Activated gamma-delta T cell (primary cell): Measurements from ENCODE around the gene TRAPPC5.
"Not testable (repeated sequence)": the region's sequence is repeated elsewhere in the genome, so short reads cannot be mapped to it uniquely, and the experiment has no call there.

ENCODE experiments used
- DNase-seq: peaks from one replicate; lab custom pipeline; 2025; lab: John Stamatoyannopoulos, UW
- total RNA-seq, 2 donors: gene quantifications; one replicate each; lab custom pipeline; 2026; lab: John Stamatoyannopoulos, UW

The TRAPPC5 gene
- 3.7 to 4.7 reads per million in 2 donors for total RNA-seq

DNA sequence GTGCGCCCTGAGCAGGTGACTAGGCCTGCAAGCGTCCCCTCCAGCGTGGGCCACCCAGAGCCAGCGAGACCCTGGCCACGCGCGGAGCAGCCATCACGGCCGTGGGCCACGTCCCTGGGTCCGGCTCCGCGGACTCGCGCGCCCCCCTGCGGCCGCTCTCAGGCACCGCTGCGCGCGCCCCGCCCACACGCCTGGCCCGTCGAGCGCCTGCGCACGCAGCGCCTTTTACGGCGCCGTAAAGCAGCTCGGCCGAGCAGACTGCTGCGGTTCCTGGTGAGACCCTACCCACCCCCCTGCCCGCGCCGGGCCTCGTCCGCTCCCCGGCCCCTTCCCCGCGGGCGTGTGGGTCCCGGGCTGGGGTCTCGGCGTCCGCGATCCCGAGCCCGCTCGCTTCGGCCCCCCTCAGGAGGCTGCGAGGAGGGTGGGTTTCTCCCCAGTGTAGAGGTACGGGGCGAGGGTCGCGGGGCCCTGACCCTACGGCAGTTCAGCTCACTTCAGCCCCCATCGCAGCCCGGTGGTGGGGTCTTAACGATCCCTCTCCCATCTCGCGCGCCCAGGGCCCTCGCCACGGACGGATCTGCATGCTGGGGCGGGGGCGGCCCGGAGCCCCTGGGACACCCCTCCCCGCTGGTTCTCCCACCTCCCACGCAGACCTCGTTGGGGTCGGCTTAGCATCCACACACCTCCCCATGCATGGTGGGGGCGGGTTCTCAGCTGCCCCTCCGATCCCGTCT, at the start of gene TRAPPC5:
TSS of gene TRAPPC5 (plus strand) at position 228 of the 734 bp plus-strand sequence. CDS start 1,421 bp downstream, outside the sequence.
- DNase-seq, result peak; percentile 81

DNA sequence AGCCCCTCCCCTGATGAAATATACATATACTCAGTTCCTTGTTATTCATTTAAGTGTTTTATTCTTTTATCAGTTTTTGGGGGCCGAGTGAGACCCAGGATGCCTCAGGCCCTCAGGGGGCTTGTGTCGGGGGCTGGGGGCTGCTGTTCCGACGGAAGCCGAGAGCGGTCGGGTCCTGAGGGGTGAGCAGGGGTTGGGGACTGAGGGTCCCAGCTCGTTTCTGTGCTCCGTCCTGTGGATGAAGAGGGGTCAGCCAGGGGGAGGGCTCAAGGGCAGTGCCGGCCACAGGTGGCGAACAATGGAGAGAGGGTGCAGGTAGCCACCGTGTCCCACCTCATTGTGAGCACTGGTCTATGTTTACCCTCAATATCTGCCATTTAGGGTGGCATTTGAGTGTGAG, 49.1 kb upstream of the TRAPPC5 start:
- no peak for DNase-seq

DNA sequence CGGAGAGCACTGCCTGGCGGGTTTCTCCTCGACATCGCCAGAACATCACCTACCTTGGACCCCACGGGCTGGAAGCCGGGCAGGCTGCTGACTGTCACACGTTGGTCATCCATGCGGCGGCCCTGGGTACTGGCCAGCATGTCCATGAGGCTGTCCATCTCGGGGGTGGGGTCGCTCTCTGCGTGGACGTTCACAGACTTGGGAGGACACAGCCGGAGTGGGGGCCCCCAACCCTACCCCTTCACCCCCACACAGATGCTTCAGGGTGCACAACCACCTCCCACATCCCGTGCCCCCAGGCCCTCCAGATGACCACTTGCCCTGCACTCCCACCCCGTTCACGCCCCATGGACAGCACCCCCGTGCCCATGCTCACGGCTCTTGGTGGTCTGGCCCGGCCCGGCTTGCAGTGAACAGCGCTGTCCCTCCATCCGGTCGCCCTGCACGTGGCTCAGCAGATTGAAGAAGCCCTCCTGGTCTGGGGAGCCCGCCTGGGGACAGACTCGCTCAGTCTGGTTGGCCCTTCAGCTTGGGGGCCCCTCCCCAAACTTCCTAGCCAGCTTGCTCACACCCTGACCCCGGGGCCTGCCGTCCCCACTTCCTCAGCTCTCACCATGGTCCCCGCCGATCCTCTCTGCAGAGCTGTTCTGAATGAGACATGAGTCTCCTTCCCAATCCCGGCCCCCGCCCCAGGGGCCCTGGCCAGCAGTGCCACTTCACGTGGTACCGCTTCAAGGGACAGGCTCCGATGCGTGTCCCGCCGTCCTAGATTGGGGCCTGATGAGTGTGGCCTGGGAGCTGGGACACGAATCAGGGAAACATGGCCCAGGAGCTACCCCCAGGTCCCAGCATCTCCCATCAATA, 48.1 kb upstream of the TRAPPC5 start:
- no peak for DNase-seq

DNA sequence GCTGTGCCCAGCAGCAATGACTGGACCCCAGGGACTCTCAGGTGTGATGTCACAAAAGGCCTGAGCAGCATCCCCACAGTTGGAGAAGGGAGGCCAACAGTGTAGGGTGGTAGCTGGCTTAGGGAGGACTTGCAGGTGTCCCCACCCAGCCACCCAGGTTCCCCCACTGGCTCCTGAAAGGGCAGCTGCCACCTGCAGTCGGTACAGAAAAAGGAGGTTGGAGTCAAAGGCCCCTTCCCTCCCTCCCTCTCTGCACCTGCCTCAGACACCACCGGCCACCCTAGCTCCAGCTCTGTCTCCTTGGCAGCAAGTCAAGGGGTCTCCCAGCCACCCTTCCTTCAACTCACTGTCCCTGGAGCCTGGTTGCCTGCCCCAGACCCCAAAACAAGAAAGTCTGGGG, 46.9 kb upstream of the TRAPPC5 start, which contains the start of gene PCP2:
TSS of gene PCP2 (minus strand) at position 22 of the 400 bp plus-strand sequence. CDS start 262 bp downstream, outside the sequence.
- no peak for DNase-seq

DNA sequence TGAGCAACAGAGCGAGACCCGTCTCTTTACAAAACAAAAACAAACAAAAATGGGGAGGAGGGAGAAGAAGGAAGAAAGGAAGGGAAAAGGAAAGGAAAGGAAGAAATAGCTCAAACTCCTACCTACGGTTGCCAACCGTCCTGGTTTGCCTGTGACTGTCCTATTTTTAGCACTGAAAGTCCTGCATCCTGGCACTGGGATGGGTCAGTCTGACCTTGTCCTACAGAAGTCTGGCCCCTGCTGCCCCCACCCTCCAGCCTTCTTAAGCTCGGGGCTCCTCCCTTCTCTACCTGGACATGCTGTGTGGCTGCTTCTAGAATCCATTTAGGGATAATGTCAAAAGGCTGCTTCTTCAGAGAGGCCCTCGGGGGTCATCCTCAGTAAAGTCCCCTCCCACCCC, 45.0 kb upstream of the TRAPPC5 start:
- DNase-seq, result no peak

DNA sequence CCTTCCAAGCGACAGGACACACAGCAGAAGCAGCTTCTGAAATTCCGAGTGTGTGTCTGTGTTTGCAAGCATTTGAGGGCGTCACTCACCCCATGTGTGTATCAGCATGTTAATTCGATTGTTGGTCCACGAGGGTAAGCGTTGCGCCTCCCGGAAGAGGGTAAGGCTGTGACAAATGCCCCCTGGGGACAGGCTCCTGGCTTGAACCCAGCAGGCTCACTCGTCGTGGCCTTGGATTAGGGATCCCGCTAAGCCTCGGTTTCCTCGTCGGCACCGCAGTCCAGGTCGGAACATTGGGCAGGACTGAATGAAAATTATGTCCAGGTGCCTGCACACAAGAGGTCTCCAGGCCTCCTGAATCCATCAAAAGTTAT, 44.3 kb upstream of the TRAPPC5 start:
- no peak for DNase-seq

DNA sequence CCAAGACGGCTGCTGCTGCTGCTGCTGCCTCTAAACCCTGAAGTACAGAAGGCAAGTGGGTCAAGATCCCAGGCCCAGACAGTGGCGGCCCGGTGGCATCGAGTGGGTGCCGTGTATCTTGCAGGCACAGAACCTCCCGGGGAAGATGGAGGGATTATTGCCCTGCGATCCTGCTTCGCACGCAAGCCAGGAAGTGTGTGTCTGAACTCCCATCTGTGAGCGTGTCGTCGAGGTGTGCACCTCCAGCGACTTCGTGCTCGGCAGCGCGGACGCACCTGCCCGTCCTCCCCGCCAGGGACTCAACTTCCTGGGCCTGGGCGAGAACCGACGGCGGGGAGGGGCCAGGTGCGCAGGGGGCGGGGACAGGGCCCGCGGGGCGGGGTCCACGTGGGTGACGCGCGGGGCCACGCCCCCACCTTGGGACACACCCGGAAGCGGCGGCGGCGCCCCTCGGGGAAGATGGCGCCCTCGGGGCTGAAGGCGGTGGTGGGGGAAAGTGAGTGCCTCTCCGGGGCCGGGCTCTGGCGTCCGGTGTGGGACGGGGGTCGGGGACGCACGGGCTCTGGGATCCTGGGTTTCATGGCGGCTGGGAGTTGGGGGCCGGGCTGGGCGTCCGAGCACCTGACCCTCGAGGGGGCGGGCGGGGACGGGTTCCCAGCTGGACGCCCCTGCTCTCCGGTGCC, 43.8 kb upstream of the TRAPPC5 start, which contains the start of gene STXBP2:
TSS of gene STXBP2 (plus strand) at position 420 of the 683 bp plus-strand sequence. CDS start at position 460, 40 bp downstream.
- peak; percentile 87 for DNase-seq

DNA sequence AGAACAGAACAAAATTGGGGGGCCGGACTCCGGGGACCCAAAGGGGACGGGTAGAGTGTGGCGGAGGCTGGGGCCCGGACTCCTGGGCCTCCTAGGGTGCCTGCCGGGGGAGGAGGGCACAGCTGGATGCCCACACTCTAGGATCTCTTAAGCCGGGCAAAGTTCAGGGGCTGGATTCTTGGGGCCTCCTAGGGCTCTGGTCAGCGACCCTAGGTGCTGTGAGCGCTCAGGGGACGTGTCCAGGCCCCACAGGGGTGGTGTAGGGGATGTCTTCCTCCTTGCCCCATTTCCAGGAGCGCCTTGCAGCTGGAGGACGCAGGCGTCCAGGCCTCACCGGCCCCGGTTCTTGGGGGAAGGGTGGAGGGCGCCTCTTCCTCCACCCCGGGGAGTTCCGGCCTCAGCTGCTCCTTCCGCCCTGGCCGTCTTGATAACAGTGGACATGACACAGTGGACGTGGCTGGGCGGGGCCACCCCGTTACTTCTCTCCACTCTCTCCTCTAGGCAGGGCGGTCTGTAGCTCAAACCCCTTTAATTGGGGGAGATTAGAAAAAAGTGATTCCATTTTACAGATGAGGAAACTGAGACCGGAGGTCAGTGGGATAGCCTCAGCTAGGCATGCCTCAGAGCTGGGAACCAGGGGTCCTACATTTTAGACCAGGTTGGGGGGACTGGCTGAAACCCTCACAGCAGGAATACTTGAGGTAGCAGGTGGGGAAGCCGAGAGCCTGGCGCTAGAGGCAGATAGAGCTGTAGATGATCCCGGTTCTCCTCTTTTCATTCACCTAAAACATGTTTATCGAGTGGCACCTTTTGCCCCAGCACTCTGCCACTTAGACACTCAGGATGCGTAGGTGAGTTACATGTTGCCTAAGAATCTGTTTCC, 43.0 kb upstream of the TRAPPC5 start:
- no peak for DNase-seq

DNA sequence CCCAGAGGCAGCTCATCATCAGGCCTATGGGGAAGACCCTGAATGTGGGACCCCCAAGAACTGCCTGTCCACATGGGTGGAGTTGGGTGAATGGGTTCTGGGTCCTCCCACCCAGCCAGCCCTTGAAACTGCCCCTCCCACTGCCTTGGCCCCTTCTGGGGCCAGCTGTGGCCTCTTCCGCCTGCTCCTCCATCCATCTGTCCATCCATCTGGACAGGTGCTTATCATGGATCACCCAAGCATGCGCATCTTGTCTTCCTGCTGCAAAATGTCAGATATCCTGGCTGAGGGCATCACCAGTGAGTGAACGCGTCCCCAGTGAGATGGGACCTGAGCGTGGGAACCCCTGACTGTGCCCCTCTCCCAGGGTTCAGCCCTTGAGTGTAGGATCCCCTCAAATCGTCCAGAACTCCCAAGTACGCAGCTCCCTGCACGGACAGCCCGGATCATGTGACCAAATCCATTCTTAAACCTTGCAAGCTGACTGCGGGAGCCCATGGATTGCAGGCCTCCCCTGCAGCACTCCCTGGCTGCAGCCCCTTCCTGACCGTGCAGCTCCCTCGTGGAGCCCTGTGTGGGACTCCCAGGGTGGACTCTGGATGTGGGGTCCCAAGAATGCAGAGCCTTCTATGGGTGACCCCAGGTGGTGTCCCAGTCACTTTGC, 41.7 kb upstream of the TRAPPC5 start:
- no peak for DNase-seq

DNA sequence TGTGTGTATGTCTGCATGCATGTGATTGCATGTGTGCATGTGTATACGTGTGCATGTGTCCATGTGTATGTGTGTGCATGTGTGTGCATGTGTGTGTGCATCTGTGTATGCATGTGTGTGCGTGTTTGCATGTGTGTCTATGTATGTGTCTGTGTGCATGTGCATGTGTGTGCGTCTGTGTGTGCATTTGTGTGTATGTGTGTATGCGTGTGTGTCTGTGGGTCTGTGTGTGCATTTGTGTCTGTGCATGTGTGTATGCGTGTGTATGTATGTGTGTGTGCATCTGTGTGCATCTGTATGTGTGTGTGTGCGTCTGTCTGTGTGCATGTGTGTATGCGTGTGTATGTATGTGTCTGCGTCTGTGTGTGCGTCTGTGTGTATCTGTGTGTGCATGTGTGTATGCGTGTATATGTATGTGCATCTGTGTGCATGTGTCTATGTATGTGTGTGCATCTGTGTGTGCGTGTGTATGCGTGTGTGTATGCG, 40.7 kb upstream of the TRAPPC5 start:
- DNase-seq, result no peak

DNA sequence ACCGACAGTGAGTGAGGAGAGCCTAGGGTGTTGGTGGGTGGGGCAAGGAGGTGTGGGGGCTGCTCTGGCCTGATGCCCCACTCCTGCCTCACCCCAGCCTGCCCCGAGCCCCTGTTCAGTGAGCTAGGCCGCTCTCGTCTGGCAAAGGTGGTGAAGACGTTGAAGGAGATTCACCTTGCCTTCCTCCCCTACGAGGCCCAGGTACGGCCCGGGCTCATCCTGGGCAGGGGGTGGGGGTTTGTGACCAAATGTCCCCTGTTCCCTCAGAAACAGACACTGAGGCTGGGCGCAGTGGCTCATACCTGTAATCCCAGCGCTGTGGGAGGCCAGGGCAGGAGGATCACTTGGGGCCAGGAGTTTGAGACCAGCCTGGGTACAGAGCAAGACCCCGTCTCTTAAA, 39.8 kb upstream of the TRAPPC5 start:
- no peak for DNase-seq

DNA sequence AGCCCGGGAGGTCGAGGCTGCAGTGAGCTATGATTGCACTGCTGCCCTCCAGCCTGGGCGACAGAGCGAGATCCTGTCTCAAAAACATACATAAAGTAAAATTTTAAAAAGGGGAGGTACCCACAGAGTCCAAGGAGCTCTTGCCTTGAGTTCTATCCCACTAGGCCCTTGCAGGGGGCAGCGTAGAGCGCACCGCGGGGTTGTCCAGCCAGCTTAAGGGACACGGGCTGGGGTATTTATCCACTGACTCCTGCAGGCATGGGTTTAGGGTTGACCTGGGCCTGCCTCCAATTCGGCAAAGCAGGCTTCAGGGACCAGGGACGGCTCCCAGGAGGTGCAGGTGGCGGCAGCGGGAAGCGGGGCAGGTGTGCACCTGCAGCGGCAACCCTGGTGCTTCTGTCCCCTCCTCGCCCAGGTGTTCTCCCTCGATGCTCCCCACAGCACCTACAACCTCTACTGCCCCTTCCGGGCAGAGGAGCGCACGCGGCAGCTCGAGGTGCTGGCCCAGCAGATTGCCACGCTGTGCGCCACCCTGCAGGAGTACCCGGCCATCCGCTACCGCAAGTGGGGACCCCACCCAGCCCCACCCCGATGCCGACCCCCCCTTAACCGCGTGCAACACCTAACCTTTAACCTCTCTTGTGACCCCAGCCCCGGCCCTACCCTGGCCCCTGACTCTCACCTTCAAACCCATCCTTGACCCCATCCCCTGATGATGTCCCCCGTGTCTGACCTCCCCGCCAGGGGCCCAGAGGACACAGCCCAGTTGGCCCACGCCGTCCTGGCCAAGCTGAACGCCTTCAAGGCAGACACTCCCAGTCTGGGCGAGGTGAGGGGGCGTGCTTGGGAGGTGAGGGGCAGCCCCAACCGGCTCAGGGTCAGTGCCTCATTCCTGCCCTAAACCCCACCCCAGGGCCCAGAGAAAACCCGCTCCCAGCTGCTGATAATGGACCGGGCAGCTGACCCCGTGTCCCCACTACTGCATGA, 39.0 kb upstream of the TRAPPC5 start:
- no peak for DNase-seq

DNA sequence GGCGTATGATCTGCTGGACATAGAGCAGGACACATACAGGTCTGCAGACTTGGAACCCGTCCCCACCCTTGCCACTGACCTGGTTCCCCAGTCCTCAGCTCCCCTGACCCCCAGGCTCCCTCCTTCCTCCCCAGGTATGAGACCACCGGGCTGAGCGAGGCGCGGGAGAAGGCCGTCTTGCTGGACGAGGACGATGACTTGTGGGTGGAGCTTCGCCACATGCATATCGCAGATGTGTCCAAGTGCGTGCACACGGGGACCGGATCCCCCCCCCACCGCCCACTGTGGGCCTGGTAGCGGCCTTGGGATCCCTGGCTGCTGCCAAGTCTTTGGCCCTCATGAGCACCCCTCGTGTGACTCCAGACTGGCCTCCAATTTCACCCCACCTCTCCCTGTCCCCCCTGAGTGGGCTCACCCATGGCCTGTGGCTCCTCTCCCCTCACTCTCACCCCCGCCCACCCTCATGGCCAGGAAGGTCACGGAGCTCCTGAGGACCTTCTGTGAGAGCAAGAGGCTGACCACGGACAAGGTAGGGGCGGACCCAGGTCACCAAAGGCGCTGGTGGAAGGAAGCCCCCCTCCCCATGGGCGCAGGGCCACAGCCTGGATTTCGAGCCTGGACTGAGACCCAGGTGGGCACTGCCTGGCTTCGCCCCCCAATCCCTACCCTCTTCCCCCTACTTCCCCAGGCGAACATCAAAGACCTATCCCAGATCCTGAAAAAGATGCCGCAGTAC, 38.2 kb upstream of the TRAPPC5 start:
- no peak for DNase-seq

DNA sequence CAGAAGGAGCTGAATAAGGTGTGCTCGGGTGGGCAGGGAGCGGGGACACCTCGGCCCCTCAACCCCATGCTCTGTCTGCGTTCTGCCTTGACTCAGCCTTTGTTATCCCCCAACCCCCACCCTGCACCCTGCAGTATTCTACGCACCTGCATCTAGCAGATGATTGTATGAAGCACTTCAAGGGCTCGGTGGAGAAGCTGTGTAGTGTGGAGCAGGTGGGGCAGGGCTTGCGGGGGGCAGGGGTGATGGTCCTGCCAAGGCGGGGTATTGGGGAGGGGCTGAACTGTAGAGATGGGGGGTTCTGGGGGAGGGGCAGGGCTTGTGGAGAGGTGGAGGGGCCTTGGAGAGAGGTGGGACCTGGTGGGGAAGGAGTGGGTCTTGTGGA, 37.6 kb upstream of the TRAPPC5 start:
- no peak for DNase-seq

DNA sequence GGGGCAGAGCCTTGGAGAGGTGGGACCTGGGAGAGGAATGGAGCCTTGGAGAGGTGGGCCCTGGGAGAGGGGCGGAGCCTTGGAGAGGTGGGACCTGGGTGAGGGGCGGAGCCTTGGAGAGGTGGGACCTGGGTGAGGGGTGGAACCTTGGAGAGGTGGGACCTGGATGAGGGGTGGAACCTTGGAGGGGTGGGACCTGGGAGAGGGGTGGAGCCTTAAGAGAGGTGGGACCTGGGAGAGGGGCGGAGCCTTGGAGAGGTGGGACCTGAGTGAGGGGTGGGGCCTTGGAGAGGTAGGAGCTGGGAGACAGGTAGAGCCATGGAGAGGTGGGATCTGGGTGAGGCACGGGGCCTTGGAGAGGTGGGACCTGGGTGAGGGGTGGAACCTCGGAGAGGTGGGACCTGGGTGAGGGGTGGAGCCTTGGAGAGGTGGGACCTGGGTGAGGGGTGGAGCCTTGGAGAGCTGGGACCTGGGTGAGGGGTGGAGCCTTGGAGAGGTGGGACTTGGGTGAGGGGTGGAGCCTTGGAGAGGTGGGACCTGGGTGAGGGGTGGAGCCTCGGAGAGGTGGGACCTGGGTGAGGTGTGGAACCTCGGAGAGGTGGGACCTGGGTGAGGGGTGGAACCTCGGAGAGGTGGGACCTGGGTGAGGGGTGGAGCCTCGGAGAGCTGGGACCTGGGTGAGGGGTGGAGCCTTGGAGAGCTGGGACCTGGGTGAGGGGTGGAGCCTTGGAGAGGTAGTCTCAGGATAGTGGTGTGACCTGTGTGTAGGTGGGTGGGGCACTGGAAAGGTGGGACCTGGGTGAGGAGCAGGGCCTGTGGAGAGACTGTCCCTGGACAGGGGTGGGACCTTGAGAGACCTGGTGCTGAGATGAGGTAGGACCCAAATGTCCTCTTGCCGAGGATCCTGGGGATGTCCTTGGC, 36.7 kb upstream of the TRAPPC5 start:
- not testable (repeated sequence) for DNase-seq

DNA sequence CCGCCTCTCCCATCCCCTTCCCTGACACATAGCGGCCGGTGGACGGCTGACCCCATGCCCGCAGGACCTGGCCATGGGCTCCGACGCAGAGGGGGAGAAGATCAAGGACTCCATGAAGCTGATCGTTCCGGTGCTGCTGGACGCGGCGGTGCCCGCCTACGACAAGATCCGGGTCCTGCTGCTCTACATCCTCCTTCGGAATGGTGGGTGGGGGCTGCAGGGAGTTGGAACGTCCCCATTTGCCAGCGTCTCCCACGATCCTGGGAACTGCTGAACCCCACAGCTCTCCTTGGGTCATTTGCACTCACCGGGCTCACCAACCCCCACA, 36.1 kb upstream of the TRAPPC5 start:
- no peak for DNase-seq

DNA sequence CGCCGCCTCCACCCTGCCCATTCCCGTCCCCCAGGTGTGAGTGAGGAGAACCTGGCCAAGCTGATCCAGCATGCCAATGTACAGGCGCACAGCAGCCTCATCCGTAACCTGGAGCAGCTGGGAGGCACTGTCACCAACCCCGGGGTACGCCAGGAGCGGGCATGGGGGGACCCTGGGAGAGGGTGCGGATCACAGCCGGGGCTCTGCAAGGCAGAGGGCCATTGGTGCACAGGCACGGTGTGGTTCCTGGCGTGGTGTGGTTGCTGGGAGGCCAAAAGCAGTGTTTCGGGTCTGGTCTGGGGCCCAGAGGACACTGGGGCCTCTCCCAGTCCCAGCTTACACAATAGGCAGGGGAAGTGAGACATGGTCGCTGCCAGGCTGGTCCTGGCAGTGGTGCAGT, 35.5 kb upstream of the TRAPPC5 start:
- no peak for DNase-seq
